Gastrocnemius medialis (tissue), 4 donors: ENCODE data around the gene JMY. TPM values are rescaled to one million over a fixed set of nuclear protein-coding genes. Genes with fewer than 3 reads are reported as not detected.

Experiments
- ATAC-seq, 2 donors: fragments of 150-250 bp; one replicate each; pipeline ENCODE4 v1.9.1; 2016
- DNase-seq, 2 donors: peaks; one replicate each; pipeline ENCODE4 v3.0.0-alpha.2; 2019
- H3K27ac ChIP-seq, 4 donors: fragments of 200-600 bp; sonication (generic); 1 replicate in 1 of 4; 2 replicates in 3 of 4; pipeline ENCODE4 v1.5.1; 2016 to 2018; ENCODE audit warnings: mild to moderate bottlenecking in 2 of 4, moderate library complexity in 1 of 4
- H3K27me3 ChIP-seq, 3 donors: fragments of 200-600 bp; sonication (generic) in 2 of 3; 1 replicate in 1 of 3; 2 replicates in 2 of 3; pipeline versions ENCODE4 v1.5.1 to v1.6.0; 2016 to 2019; ENCODE audit warnings: mild to moderate bottlenecking in 1 of 3, moderate library complexity in 1 of 3
- H3K36me3 ChIP-seq, 2 donors: fragments of 200-600 bp; sonication (generic) in 1 of 2; one replicate each; pipeline ENCODE4 v1.5.1; 2017 to 2018
- H3K4me1 ChIP-seq, 2 donors: fragments of 200-600 bp; sonication (generic) in 1 of 2; one replicate each; pipeline ENCODE4 v1.5.1; 2016 to 2017; ENCODE audit warnings: mild to moderate bottlenecking in 2 of 2
- H3K4me3 ChIP-seq, 4 donors: fragments of 200-600 bp; sonication (generic) in 3 of 4; 1 replicate in 1 of 4; 2 replicates in 3 of 4; pipeline ENCODE4 v1.5.1; 2016 to 2019; ENCODE audit warnings: mild to moderate bottlenecking in 2 of 4
- H3K9me3 ChIP-seq, 3 donors: fragments of 200-600 bp; sonication (generic) in 2 of 3; 1 replicate in 1 of 3; 2 replicates in 2 of 3; pipeline ENCODE4 v1.5.1; 2016 to 2019
- POLR2A ChIP-seq, 2 donors: fragments of 450-650 bp; IDR thresholded peaks; one replicate each; pipeline ENCODE4 v1.6.1; 2017; ENCODE audit warnings: antibody characterized with exemption in 2 of 2, mild to moderate bottlenecking in 2 of 2, moderate library complexity in 2 of 2
- in situ Hi-C, 4 donors: fragments of 200-750 bp; cut with MboI; loops; one replicate each; pipeline versions ENCODE4 v1.15.0 to v1.8.0; 2017; ENCODE audit warnings: low sequenced_read_pairs in 4 of 4
- intact Hi-C: fragments of 100-400 bp; cut with DNase I; formaldehyde crosslinking; loops from one replicate; pipeline ENCODE4 v1.15.1; 2023; ENCODE audit warnings: low total_unique reads
- total RNA-seq, 4 donors: library from RNA; depleted of rRNA; stranded (reverse); fragments of >200 nt; gene quantifications; one replicate each; pipeline versions ENCODE4 v1.1.0 to v1.2.3, GENCODE V29; 2016
- TF ChIP-seq, protein P1 (sequence below), 5 experiments: fragments of 450-650 bp in 3 of 5; fragments of 200-600 bp in 2 of 5; sonication (generic) in 2 of 5; IDR thresholded peaks in 4 of 5; conservative IDR thresholded peaks in 1 of 5; 1 replicate in 4 of 5; 2 replicates in 1 of 5; pipeline ENCODE4 v1.5.1; 2016 to 2019; ENCODE audit warnings: antibody characterized with exemption in 5 of 5, mild to moderate bottlenecking in 3 of 5, moderate library complexity in 3 of 5

Gene JMY
- total RNA-seq, 4 donors from 2014 or later = 11.4 to 26.7 (median 16.8) TPM

- Histone ChIP-seq H3K27me3 (no peaks in the 10 kb centered on the region), H3K4me3 (no peak overlapping the region), H3K36me3 (no peaks in the 10 kb centered on the region), H3K4me1 (no peaks in the 10 kb centered on the region), H3K27ac (no peak overlapping the region), H3K9me3 (no peaks in the 10 kb centered on the region)
- DNase-seq = no peak
- intact Hi-C loops (no loop called here), in situ Hi-C loops (no loop called here)
- no peak for ATAC-seq
- TF ChIP-seq POLR2A (IDR thresholded peaks at IDR 0.05) = no peak
- TF ChIP-seq, protein P1, sequence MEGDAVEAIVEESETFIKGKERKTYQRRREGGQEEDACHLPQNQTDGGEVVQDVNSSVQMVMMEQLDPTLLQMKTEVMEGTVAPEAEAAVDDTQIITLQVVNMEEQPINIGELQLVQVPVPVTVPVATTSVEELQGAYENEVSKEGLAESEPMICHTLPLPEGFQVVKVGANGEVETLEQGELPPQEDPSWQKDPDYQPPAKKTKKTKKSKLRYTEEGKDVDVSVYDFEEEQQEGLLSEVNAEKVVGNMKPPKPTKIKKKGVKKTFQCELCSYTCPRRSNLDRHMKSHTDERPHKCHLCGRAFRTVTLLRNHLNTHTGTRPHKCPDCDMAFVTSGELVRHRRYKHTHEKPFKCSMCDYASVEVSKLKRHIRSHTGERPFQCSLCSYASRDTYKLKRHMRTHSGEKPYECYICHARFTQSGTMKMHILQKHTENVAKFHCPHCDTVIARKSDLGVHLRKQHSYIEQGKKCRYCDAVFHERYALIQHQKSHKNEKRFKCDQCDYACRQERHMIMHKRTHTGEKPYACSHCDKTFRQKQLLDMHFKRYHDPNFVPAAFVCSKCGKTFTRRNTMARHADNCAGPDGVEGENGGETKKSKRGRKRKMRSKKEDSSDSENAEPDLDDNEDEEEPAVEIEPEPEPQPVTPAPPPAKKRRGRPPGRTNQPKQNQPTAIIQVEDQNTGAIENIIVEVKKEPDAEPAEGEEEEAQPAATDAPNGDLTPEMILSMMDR (IDR thresholded peaks at IDR 0.05 in 4 of 5, conservative IDR thresholded peaks at IDR 0.05 in 1 of 5) = no peak
Measured at GRCh38 chr5:79349047-79349446, 113.1 kb downstream of the JMY start.

- H3K4me3 ChIP-seq = no peak overlapping the region
- ATAC-seq = no peak
- no peaks in the 10 kb centered on the region for H3K9me3 ChIP-seq
- H3K4me1 ChIP-seq = no peaks in the 10 kb centered on the region
- H3K36me3 ChIP-seq = no peaks in the 10 kb centered on the region
- no peak for DNase-seq
- in situ Hi-C loops (no loop called here), intact Hi-C loops (no loop called here)
- no peaks in the 10 kb centered on the region for H3K27me3 ChIP-seq
- H3K27ac ChIP-seq = no peak overlapping the region
- TF ChIP-seq POLR2A (IDR thresholded peaks at IDR 0.05) = no peak
- TF ChIP-seq, protein P1 (IDR thresholded peaks at IDR 0.05 in 4 of 5, conservative IDR thresholded peaks at IDR 0.05 in 1 of 5) = no peak
Measured at GRCh38 chr5:79349881-79350280, 114.0 kb downstream of the JMY start.

DNA sequence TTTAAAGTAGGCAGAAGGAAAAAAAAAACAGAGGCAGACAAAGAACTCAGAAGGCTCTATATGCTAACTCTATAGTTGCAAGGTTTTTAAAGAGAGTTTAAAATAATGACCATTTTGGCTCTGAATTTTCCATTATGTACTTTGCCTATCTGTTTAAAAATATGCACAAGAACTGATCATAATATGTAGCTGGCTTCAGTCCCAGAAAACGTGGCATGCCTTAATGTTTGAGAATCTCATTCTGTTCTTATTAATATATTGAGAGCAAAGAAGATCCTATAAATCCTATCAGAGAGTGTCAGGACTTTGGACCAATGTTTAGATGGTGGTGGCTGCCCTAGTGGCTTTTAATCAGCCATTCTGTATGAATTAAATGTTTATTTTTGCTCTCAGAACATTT lies 121.5 kb downstream of the JMY start:
- no peaks in the 10 kb centered on the region for H3K9me3 ChIP-seq
- H3K4me3 ChIP-seq = no peak overlapping the region
- no peaks in the 10 kb centered on the region for H3K4me1 ChIP-seq
- intact Hi-C loops = no loop called here
- no peaks in the 10 kb centered on the region for H3K27me3 ChIP-seq
- ATAC-seq (no peak), DNase-seq (no peak)
- TF ChIP-seq POLR2A (IDR thresholded peaks at IDR 0.05) = no peak
- TF ChIP-seq, protein P1 (IDR thresholded peaks at IDR 0.05 in 4 of 5, conservative IDR thresholded peaks at IDR 0.05 in 1 of 5) = no peak
- no peak overlapping the region for H3K27ac ChIP-seq
- in situ Hi-C loops = no loop called here
- no peaks in the 10 kb centered on the region for H3K36me3 ChIP-seq

Other genes starting within 250 kb of the JMY start
- gene DMGDH, start 166.5 kb upstream of the JMY start, total RNA-seq = 1 to 10 TPM in 1 of 4 donors, under 1 TPM in 3; 0.15 to 1.8 (median 0.65) TPM
- gene BHMT2, start 166.4 kb upstream of the JMY start, total RNA-seq = 1 to 10 TPM; 3.3 to 7.1 (median 5.0) TPM
- 1 to 10 TPM in 1 of 4 donors, under 1 TPM in 2, not detected in 1; 0.66 to 1.0 (median 0.91) TPM for gene BHMT, start 124.3 kb upstream of the JMY start, total RNA-seq